PC-9 (cell line): ENCODE data around the gene MYO1F.

ENCODE experiments used
- EZH2 ChIP-seq: fragments of 200-600 bp; sonication (generic); IDR thresholded peaks from 2 replicates; pipeline ENCODE4 v1.8.0; 2017; ENCODE audit warnings: antibody characterized with exemption, low read depth
- TF ChIP-seq, protein P1 (sequence below): fragments of 200-600 bp; sonication (generic); conservative IDR thresholded peaks from 2 replicates; pipeline ENCODE4 v1.6.1; 2017; ENCODE audit warnings: mixed run types, antibody characterized with exemption, mild to moderate bottlenecking, moderate library complexity

DNA sequence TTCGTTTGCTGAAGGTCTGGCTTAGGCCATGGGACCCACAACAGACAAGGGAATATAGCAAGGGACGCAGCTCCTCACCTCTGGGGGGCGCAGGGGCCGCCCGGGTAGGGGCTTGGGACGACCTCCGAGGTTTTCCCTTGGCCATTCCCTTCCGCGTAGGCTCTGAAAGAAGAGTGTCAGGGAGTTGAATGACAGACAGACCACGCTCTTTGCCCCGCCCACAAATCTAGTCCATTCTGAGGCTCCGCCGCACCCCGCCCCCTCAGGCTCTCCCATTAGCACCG is 51.9 kb downstream of the MYO1F start:
- TF ChIP-seq, protein P1, sequence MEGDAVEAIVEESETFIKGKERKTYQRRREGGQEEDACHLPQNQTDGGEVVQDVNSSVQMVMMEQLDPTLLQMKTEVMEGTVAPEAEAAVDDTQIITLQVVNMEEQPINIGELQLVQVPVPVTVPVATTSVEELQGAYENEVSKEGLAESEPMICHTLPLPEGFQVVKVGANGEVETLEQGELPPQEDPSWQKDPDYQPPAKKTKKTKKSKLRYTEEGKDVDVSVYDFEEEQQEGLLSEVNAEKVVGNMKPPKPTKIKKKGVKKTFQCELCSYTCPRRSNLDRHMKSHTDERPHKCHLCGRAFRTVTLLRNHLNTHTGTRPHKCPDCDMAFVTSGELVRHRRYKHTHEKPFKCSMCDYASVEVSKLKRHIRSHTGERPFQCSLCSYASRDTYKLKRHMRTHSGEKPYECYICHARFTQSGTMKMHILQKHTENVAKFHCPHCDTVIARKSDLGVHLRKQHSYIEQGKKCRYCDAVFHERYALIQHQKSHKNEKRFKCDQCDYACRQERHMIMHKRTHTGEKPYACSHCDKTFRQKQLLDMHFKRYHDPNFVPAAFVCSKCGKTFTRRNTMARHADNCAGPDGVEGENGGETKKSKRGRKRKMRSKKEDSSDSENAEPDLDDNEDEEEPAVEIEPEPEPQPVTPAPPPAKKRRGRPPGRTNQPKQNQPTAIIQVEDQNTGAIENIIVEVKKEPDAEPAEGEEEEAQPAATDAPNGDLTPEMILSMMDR, result peak; percentile 29; the same call in 1 of the 2 replicates
- no peak for TF ChIP-seq EZH2
